DND-41 (cell line): ENCODE measurements around the gene KBTBD13.

Experiments used
- ATAC-seq: fragments of 200-7000 bp; cut with Tn5 transposase; 3 replicates; pipeline ENCODE4 v1.9.1; 2021; ENCODE audit warnings: low read depth; ENCODE audit not compliant: insufficient read depth
- DNase-seq: peaks from one replicate; pipeline ENCODE4 v3.0.0-alpha.2; 2020
- H2AFZ ChIP-seq: 2 replicates; pipeline ENCODE4 v1.6.0; 2012; ENCODE audit warnings: low read depth, low read length
- H3K27ac ChIP-seq: 2 replicates; pipeline ENCODE4 v1.5.1; 2012; ENCODE audit warnings: low read length, inconsistent platforms
- H3K27me3 ChIP-seq: fragments of 200-600 bp; sonication (generic); 2 replicates; pipeline ENCODE4 v1.6.0; 2012; ENCODE audit warnings: low read length, mild to moderate bottlenecking, inconsistent platforms; ENCODE audit not compliant: insufficient read depth, poor library complexity
- H3K36me3 ChIP-seq: 2 replicates; pipeline ENCODE4 v1.5.1; 2012; ENCODE audit warnings: low read length, inconsistent platforms; ENCODE audit not compliant: insufficient read depth
- H3K4me1 ChIP-seq: 2 replicates; pipeline ENCODE4 v1.5.1; 2012; ENCODE audit warnings: mild to moderate bottlenecking, low read length; ENCODE audit not compliant: insufficient read depth
- H3K4me2 ChIP-seq: 2 replicates; pipeline ENCODE4 v1.6.0; 2012; ENCODE audit warnings: mild to moderate bottlenecking, moderate library complexity, low read length, inconsistent platforms; ENCODE audit not compliant: insufficient read depth
- H3K4me3 ChIP-seq, 2 experiments: fragments of 200-600 bp in 1 of 2; shearing (Covaris generic) in 1 of 2; 2 replicates each; pipeline ENCODE4 v1.5.1; 2012 to 2016; ENCODE audit warnings: inconsistent platforms in 2 of 2, low read length in 2 of 2, mild to moderate bottlenecking in 2 of 2, low read depth in 1 of 2, moderate library complexity in 1 of 2
- H3K79me2 ChIP-seq: 2 replicates; pipeline ENCODE4 v1.6.0; 2012; ENCODE audit warnings: low read length, inconsistent platforms; ENCODE audit not compliant: insufficient read depth
- H3K9ac ChIP-seq: 2 replicates; pipeline ENCODE4 v1.6.0; 2012; ENCODE audit warnings: low read depth, mild to moderate bottlenecking, inconsistent platforms, low read length, moderate library complexity
- H3K9me3 ChIP-seq: 2 replicates; pipeline ENCODE4 v1.5.1; 2012; ENCODE audit warnings: low read length, moderate library complexity, mild to moderate bottlenecking, inconsistent platforms; ENCODE audit not compliant: insufficient read depth, severe bottlenecking
- H4K20me1 ChIP-seq: 2 replicates; pipeline ENCODE4 v1.6.0; 2012; ENCODE audit warnings: low read length; ENCODE audit not compliant: insufficient read depth
- CTCF ChIP-seq: IDR thresholded peaks from 2 replicates; pipeline ENCODE4 v1.5.1; 2012; ENCODE audit warnings: borderline replicate concordance, low read length, moderate library complexity, mild to moderate bottlenecking; ENCODE audit not compliant: poor library complexity, severe bottlenecking; ENCODE audit errors: extremely low read depth
- EZH2 ChIP-seq: IDR thresholded peaks from 3 replicates; pipeline ENCODE4 v1.6.1; 2012; ENCODE audit warnings: borderline replicate concordance, low read depth, mild to moderate bottlenecking, moderate library complexity, low read length, inconsistent platforms; ENCODE audit not compliant: severe bottlenecking

The KBTBD13 gene

GRCh38 chr15:65037309-65037708 is 39.2 kb upstream of the KBTBD13 start:
- no peaks in the 10 kb centered on the region for H3K27me3 ChIP-seq
- no peak overlapping the region for H3K9ac ChIP-seq
- H3K4me3 ChIP-seq = no peak overlapping the region
- DNase-seq = no peak
- H4K20me1 ChIP-seq = no peaks in the 10 kb centered on the region
- no peak overlapping the region for H3K27ac ChIP-seq
- H3K4me2 ChIP-seq = no peak overlapping the region
- H3K4me1 ChIP-seq = no peaks in the 10 kb centered on the region
- no peaks in the 10 kb centered on the region for H3K36me3 ChIP-seq
- TF ChIP-seq CTCF = no peak
- TF ChIP-seq EZH2 = no peak
- H3K79me2 ChIP-seq = no peaks in the 10 kb centered on the region
- H3K9me3 ChIP-seq = no peaks in the 10 kb centered on the region
- no peak for ATAC-seq
- H2AFZ ChIP-seq = no peak overlapping the region

- H3K4me2 ChIP-seq = no peak overlapping the region
- DNase-seq = no peak
- no peaks in the 10 kb centered on the region for H3K4me1 ChIP-seq
- no peak overlapping the region for H3K27ac ChIP-seq
- H3K9ac ChIP-seq = no peak overlapping the region
- TF ChIP-seq EZH2 (no peak), CTCF (no peak)
- no peak for ATAC-seq
- no peaks in the 10 kb centered on the region for H3K9me3 ChIP-seq
- no peak overlapping the region for H3K4me3 ChIP-seq
- no peaks in the 10 kb centered on the region for H3K27me3 ChIP-seq
- no peak overlapping the region for H2AFZ ChIP-seq
- no peaks in the 10 kb centered on the region for H3K79me2 ChIP-seq
- H4K20me1 ChIP-seq = no peaks in the 10 kb centered on the region
- no peaks in the 10 kb centered on the region for H3K36me3 ChIP-seq
These were observed 38.1 kb upstream of the KBTBD13 start for GRCh38 chr15:65038428-65038827.

- Histone ChIP-seq H3K36me3 (no peaks in the 10 kb centered on the region), H4K20me1 (no peaks in the 10 kb centered on the region), H3K4me2 (no peak overlapping the region), H3K4me1 (no peaks in the 10 kb centered on the region), H3K27me3 (no peaks in the 10 kb centered on the region), H3K9me3 (no peaks in the 10 kb centered on the region), H3K9ac (no peak overlapping the region), H2AFZ (no peak overlapping the region), H3K4me3 (no peak overlapping the region), H3K27ac (no peak overlapping the region), H3K79me2 (no peaks in the 10 kb centered on the region)
- no peak for ATAC-seq
- no peak for DNase-seq
- no peak for TF ChIP-seq EZH2
- TF ChIP-seq CTCF = no peak
These were observed 37.7 kb upstream of the KBTBD13 start for GRCh38 chr15:65038836-65039235.

- no peak overlapping the region for H2AFZ ChIP-seq
- H3K27ac ChIP-seq = no peak overlapping the region
- H3K27me3 ChIP-seq = no peaks in the 10 kb centered on the region
- H3K9ac ChIP-seq = no peak overlapping the region
- no peak overlapping the region for H3K4me3 ChIP-seq
- no peaks in the 10 kb centered on the region for H3K79me2 ChIP-seq
- H3K9me3 ChIP-seq = no peaks in the 10 kb centered on the region
- ATAC-seq = no peak
- no peaks in the 10 kb centered on the region for H4K20me1 ChIP-seq
- H3K4me2 ChIP-seq = no peak overlapping the region
- TF ChIP-seq EZH2 (no peak), CTCF (no peak)
- no peaks in the 10 kb centered on the region for H3K36me3 ChIP-seq
- no peaks in the 10 kb centered on the region for H3K4me1 ChIP-seq
- DNase-seq = no peak
These were observed 36.1 kb upstream of the KBTBD13 start for GRCh38 chr15:65040461-65040860.
